Measurements from ENCODE around the gene DSTYK.

DSTYK gene

GRCh38 chr1:205124726-205125125 is 86.8 kb downstream of the DSTYK start:
- DNase-seq (ENCODE audit: low spot score), result no peak

GRCh38 chr1:205122489-205122882 is 89.0 kb downstream of the DSTYK start:
- no peak for DNase-seq (ENCODE audit: low spot score)

- peak; percentile 97 for DNase-seq (ENCODE audit: low spot score)
Observed at GRCh38 chr1:205121660-205122488, 89.6 kb downstream of the DSTYK start, which contains the start of gene RBBP5. Gene RBBP5 (minus strand): TSS chr1:205121978. CDS start chr1:205121873, 105 bp downstream.

GRCh38 chr1:205118752-205119151 is 92.8 kb downstream of the DSTYK start:
- no peak for DNase-seq (ENCODE audit: low spot score)

GRCh38 chr1:205111354-205111753 is 100.1 kb downstream of the DSTYK start:
- DNase-seq (ENCODE audit: low spot score), result no peak

GRCh38 chr1:205109711-205110110 is 101.8 kb downstream of the DSTYK start:
- DNase-seq (ENCODE audit: low spot score), result no peak

- DNase-seq (ENCODE audit: low spot score), result no peak
Observed at GRCh38 chr1:205109269-205109668, 102.2 kb downstream of the DSTYK start.

- no peak for DNase-seq (ENCODE audit: low spot score)
Observed at GRCh38 chr1:205108464-205108863, 103.0 kb downstream of the DSTYK start.

GRCh38 chr1:205107327-205107726 is 104.2 kb downstream of the DSTYK start:
- DNase-seq (ENCODE audit: low spot score), result no peak

- no peak for DNase-seq (ENCODE audit: low spot score)
Observed at GRCh38 chr1:205102404-205102803, 109.1 kb downstream of the DSTYK start.

GRCh38 chr1:205098242-205098641 is 113.3 kb downstream of the DSTYK start:
- DNase-seq (ENCODE audit: low spot score), result no peak

GRCh38 chr1:205095422-205095821 is 116.1 kb downstream of the DSTYK start:
- no peak for DNase-seq (ENCODE audit: low spot score)

All from RKO (cell line).